ENCODE measurements around the gene GABRB2.

The GABRB2 gene

GRCh38 chr5:161369022-161369421 lies 177.5 kb downstream of the GABRB2 start:
- TF ChIP-seq CTCF (conservative IDR thresholded peaks at IDR 0.05; ENCODE audit: low read depth, low read length) = no peak
- H3K9ac ChIP-seq = no peak overlapping the region
- H3K79me2 ChIP-seq (ENCODE audit: insufficient read depth, low read depth) = no peaks in the 10 kb centered on the region

GRCh38 chr5:161358446-161358845 lies 188.1 kb downstream of the GABRB2 start:
- H3K27me3 ChIP-seq (ENCODE audit: insufficient read depth, low read depth) = no peaks in the 10 kb centered on the region
- H3K36me3 ChIP-seq (ENCODE audit: insufficient read depth) = no peaks in the 10 kb centered on the region
- H3K4me1 ChIP-seq (ENCODE audit: low read depth, poor library complexity, severe bottlenecking) = no peaks in the 10 kb centered on the region
- no peak for TF ChIP-seq CTCF (conservative IDR thresholded peaks at IDR 0.05; ENCODE audit: low read depth, low read length)
- H3K9ac ChIP-seq = no peak overlapping the region
- H4K20me1 ChIP-seq (ENCODE audit: insufficient read depth) = no peaks in the 10 kb centered on the region
- H3K4me3 ChIP-seq (IDR thresholded peaks at IDR 0.05; ENCODE audit: insufficient read depth, low read depth, low read length) = no peak overlapping the region
- no peak overlapping the region for H2AFZ ChIP-seq (ENCODE audit: low read depth)
- H3K27ac ChIP-seq = no peak overlapping the region
- H3K4me2 ChIP-seq = no peak overlapping the region
- H3K79me2 ChIP-seq (ENCODE audit: insufficient read depth, low read depth) = no peaks in the 10 kb centered on the region

More at GRCh38 chr5:161369022-161369421, 177.5 kb downstream of the GABRB2 start:
- no peaks in the 10 kb centered on the region for H3K27me3 ChIP-seq (ENCODE audit: insufficient read depth, low read depth)
- no peak overlapping the region for H2AFZ ChIP-seq (ENCODE audit: low read depth)
- no peak overlapping the region for H3K27ac ChIP-seq
- no peaks in the 10 kb centered on the region for H3K36me3 ChIP-seq (ENCODE audit: insufficient read depth)
- H3K4me2 ChIP-seq = no peak overlapping the region
- H4K20me1 ChIP-seq (ENCODE audit: insufficient read depth) = no peaks in the 10 kb centered on the region
- no peaks in the 10 kb centered on the region for H3K4me1 ChIP-seq (ENCODE audit: low read depth, poor library complexity, severe bottlenecking)
- no peak overlapping the region for H3K4me3 ChIP-seq (IDR thresholded peaks at IDR 0.05; ENCODE audit: insufficient read depth, low read depth, low read length)

- Histone ChIP-seq H3K9ac (no peak overlapping the region), H3K27me3 (ENCODE audit: insufficient read depth, low read depth) (no peaks in the 10 kb centered on the region), H3K79me2 (ENCODE audit: insufficient read depth, low read depth) (no peaks in the 10 kb centered on the region), H4K20me1 (ENCODE audit: insufficient read depth) (no peaks in the 10 kb centered on the region), H3K4me3 (IDR thresholded peaks at IDR 0.05; ENCODE audit: insufficient read depth, low read depth, low read length) (no peak overlapping the region), H3K36me3 (ENCODE audit: insufficient read depth) (no peaks in the 10 kb centered on the region), H3K4me2 (no peak overlapping the region), H3K27ac (no peak overlapping the region), H3K4me1 (ENCODE audit: low read depth, poor library complexity, severe bottlenecking) (peaks cover 20% of the 10 kb centered on the region), H2AFZ (ENCODE audit: low read depth) (no peak overlapping the region)
- no peak for TF ChIP-seq CTCF (conservative IDR thresholded peaks at IDR 0.05; ENCODE audit: low read depth, low read length)
These were observed 202.3 kb downstream of the GABRB2 start for GRCh38 chr5:161344234-161344633.

GRCh38 chr5:161342886-161343285 lies 203.6 kb downstream of the GABRB2 start:
- no peak for TF ChIP-seq CTCF (conservative IDR thresholded peaks at IDR 0.05; ENCODE audit: low read depth, low read length)
- H4K20me1 ChIP-seq (ENCODE audit: insufficient read depth) = no peaks in the 10 kb centered on the region
- H3K27me3 ChIP-seq (ENCODE audit: insufficient read depth, low read depth) = no peaks in the 10 kb centered on the region
- H3K36me3 ChIP-seq (ENCODE audit: insufficient read depth) = no peaks in the 10 kb centered on the region
- peaks cover 20% of the 10 kb centered on the region for H3K4me1 ChIP-seq (ENCODE audit: low read depth, poor library complexity, severe bottlenecking)
- H3K4me3 ChIP-seq (IDR thresholded peaks at IDR 0.05; ENCODE audit: insufficient read depth, low read depth, low read length) = no peak overlapping the region
- H3K27ac ChIP-seq = no peak overlapping the region
- no peaks in the 10 kb centered on the region for H3K79me2 ChIP-seq (ENCODE audit: insufficient read depth, low read depth)
- no peak overlapping the region for H2AFZ ChIP-seq (ENCODE audit: low read depth)
- peak overlapping the region; percentile 25 for H3K4me2 ChIP-seq
- H3K9ac ChIP-seq = no peak overlapping the region
